Measurements from ENCODE around the gene OR6V1.

OR6V1 gene

GRCh38 chr7:143042790-143043271 lies 9.3 kb upstream of the OR6V1 start:
- no peak; the same call in 1 of the 3 replicates for ATAC-seq
- TF ChIP-seq ZFP3 (CRISPR knock-in tag; IDR thresholded peaks at IDR 0.05), result no peak
- TF ChIP-seq ZC3H10 (CRISPR knock-in tag; IDR thresholded peaks at IDR 0.05), result no peak
- TF ChIP-seq SNAI2 (CRISPR knock-in tag; IDR thresholded peaks at IDR 0.05), result no peak
- TF ChIP-seq ESRRG (CRISPR knock-in tag; IDR thresholded peaks at IDR 0.05), result no peak

GRCh38 chr7:143043391-143043790 lies 8.8 kb upstream of the OR6V1 start:
- TF ChIP-seq ZFP30 (CRISPR knock-in tag; IDR thresholded peaks at IDR 0.05), result no peak
- no peak for TF ChIP-seq ZFP3 (CRISPR knock-in tag; IDR thresholded peaks at IDR 0.05)
- ATAC-seq, result no peak

- no peak for ATAC-seq
- no peak for TF ChIP-seq BACH2 (CRISPR knock-in tag; IDR thresholded peaks at IDR 0.05; ENCODE audit: borderline replicate concordance)
- no peak for TF ChIP-seq ZFP30 (CRISPR knock-in tag; IDR thresholded peaks at IDR 0.05)
- no peak for TF ChIP-seq ARNTL (CRISPR knock-in tag; IDR thresholded peaks at IDR 0.05; ENCODE audit: borderline replicate concordance, low read depth)
- no peak for TF ChIP-seq ZNF8 (CRISPR knock-in tag; IDR thresholded peaks at IDR 0.05)
- TF ChIP-seq TSHZ2 (CRISPR knock-in tag; IDR thresholded peaks at IDR 0.05), result no peak
- no peak for TF ChIP-seq TOX (CRISPR knock-in tag; IDR thresholded peaks at IDR 0.05; ENCODE audit: borderline replicate concordance)
Measured at GRCh38 chr7:143046426-143046851, 5.7 kb upstream of the OR6V1 start.

- TF ChIP-seq ZC3H10 (CRISPR knock-in tag; IDR thresholded peaks at IDR 0.05) (no peak), TCF4 (CRISPR knock-in tag; IDR thresholded peaks at IDR 0.05; ENCODE audit: borderline replicate concordance) (no peak), TSHZ2 (CRISPR knock-in tag; IDR thresholded peaks at IDR 0.05) (no peak), SNAI2 (CRISPR knock-in tag; IDR thresholded peaks at IDR 0.05) (no peak), POU6F1 (CRISPR knock-in tag; IDR thresholded peaks at IDR 0.05; ENCODE audit: borderline replicate concordance, low read depth) (no peak), ESRRG (CRISPR knock-in tag; IDR thresholded peaks at IDR 0.05) (no peak), BACH2 (CRISPR knock-in tag; IDR thresholded peaks at IDR 0.05; ENCODE audit: borderline replicate concordance) (no peak), ZFP30 (CRISPR knock-in tag; IDR thresholded peaks at IDR 0.05) (no peak), ZNF70 (CRISPR knock-in tag; IDR thresholded peaks at IDR 0.05) (no peak), CSDC2 (CRISPR knock-in tag; IDR thresholded peaks at IDR 0.05) (no peak), CSRNP3 (CRISPR knock-in tag; IDR thresholded peaks at IDR 0.05) (no peak), CREB5 (CRISPR knock-in tag; IDR thresholded peaks at IDR 0.05; ENCODE audit: low read depth) (no peak), TOX (CRISPR knock-in tag; IDR thresholded peaks at IDR 0.05; ENCODE audit: borderline replicate concordance) (no peak), PATZ1 (CRISPR knock-in tag; IDR thresholded peaks at IDR 0.05; ENCODE audit: borderline replicate concordance) (no peak), RARB (CRISPR knock-in tag; IDR thresholded peaks at IDR 0.05) (no peak), GLIS3 (CRISPR knock-in tag; IDR thresholded peaks at IDR 0.05) (no peak), OSR1 (CRISPR knock-in tag; IDR thresholded peaks at IDR 0.05) (no peak), ZFP3 (CRISPR knock-in tag; IDR thresholded peaks at IDR 0.05) (no peak), ZNF565 (CRISPR knock-in tag; conservative IDR thresholded peaks at IDR 0.05; ENCODE audit: low read depth) (no peak)
- no peak for ATAC-seq
Measured at GRCh38 chr7:143047326-143047725, 4.8 kb upstream of the OR6V1 start.
